ENCODE measurements around the gene HRAS. TPM values are rescaled to one million over a fixed set of nuclear protein-coding genes. Genes with fewer than 3 reads are reported as not detected.

Gene HRAS
- total and polyA plus RNA-seq, 2 of the 8 experiments (the other 6 are each of a cell fraction or from before 2014, with no cell fraction given), result 44.3 to 54.7 TPM

- TF ChIP-seq CHD7 (IDR thresholded peaks at IDR 0.05; ENCODE audit: insufficient replicate concordance, low read length) (no peak), PHF8 (conservative IDR thresholded peaks at IDR 0.05; ENCODE audit: low read depth, low read length) (peak; percentile 63), EP300 (IDR thresholded peaks at IDR 0.05; ENCODE audit: borderline replicate concordance in 1 of 2, low read depth in 2 of 2, low read length in 2 of 2) (no peak), SIN3A (conservative IDR thresholded peaks at IDR 0.05 in 1 of 2, IDR thresholded peaks at IDR 0.05 in 1 of 2; ENCODE audit: low read depth in 1 of 2, low read length in 2 of 2) (0 out of 4 replicates have a peak, but pooled peaks have one; percentile 41 to 69), HDAC2 (IDR thresholded peaks at IDR 0.05; ENCODE audit: borderline replicate concordance in 1 of 2, low read depth in 2 of 2, low read length in 2 of 2) (no peak), CHD2 (IDR thresholded peaks at IDR 0.05; ENCODE audit: low read length) (peak; percentile 86), RBBP5 (IDR thresholded peaks at IDR 0.05; ENCODE audit: borderline replicate concordance, low read depth, low read length) (no peak; the same call in 1 of the 2 replicates)
Observed at GRCh38 chr11:560305-561147, 25.1 kb upstream of the HRAS start, which contains the start of the genes LMNTD2 and RASSF7 (continued).

All from H1 (cell line).